WTC11 (cell line): ENCODE measurements around the gene XIAP.

Source experiments
- CREB1 ChIP-seq: sonication (generic); formaldehyde crosslinking; IDR thresholded peaks from 2 replicates; pipeline ENCODE4 v1.8.0; 2023; ENCODE audit warnings: mild to moderate bottlenecking, missing genetic modification reagents
- USF2 ChIP-seq: sonication (generic); formaldehyde crosslinking; IDR thresholded peaks from 2 replicates; pipeline ENCODE4 v1.8.1; 2023; ENCODE audit warnings: mild to moderate bottlenecking, missing genetic modification reagents, moderate library complexity
- ZBTB21 ChIP-seq: sonication (generic); formaldehyde crosslinking; IDR thresholded peaks from 2 replicates; pipeline ENCODE4 v1.8.1; 2023; ENCODE audit warnings: mild to moderate bottlenecking, missing genetic modification reagents, borderline replicate concordance
- TF ChIP-seq, protein P1 (sequence below): fragments of 200-600 bp; IDR thresholded peaks from 2 replicates; pipeline ENCODE4 v1.8.0; 2022; ENCODE audit warnings: antibody characterized with exemption

DNA sequence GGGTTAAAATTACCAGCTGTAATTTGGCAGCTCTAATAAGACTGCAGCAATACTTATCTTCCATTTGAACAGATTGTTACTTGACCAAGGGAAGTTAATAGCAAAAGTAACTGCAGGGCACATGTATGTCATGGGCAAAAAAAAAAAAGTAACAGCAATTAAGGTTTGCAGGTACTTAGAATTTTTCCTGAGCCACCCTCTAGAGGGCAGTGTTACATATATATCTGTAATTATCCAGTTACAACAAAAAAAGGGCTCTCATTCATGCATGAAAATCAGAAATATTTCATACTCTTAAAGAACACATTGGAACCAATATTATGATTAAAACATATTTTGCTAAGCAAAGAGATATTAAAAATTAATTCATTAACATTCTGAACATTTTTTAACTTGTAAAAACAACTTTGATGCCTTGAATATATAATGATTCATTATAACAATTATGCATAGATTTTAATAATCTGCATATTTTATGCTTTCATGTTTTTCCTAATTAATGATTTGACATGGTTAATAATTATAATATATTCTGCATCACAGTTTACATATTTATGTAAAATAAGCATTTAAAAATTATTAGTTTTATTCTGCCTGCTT lies 25.1 kb downstream of the XIAP start:
- TF ChIP-seq, protein P1, sequence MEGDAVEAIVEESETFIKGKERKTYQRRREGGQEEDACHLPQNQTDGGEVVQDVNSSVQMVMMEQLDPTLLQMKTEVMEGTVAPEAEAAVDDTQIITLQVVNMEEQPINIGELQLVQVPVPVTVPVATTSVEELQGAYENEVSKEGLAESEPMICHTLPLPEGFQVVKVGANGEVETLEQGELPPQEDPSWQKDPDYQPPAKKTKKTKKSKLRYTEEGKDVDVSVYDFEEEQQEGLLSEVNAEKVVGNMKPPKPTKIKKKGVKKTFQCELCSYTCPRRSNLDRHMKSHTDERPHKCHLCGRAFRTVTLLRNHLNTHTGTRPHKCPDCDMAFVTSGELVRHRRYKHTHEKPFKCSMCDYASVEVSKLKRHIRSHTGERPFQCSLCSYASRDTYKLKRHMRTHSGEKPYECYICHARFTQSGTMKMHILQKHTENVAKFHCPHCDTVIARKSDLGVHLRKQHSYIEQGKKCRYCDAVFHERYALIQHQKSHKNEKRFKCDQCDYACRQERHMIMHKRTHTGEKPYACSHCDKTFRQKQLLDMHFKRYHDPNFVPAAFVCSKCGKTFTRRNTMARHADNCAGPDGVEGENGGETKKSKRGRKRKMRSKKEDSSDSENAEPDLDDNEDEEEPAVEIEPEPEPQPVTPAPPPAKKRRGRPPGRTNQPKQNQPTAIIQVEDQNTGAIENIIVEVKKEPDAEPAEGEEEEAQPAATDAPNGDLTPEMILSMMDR, result no peak
- TF ChIP-seq USF2 (CRISPR knock-in tag) (no peak), ZBTB21 (no peak), CREB1 (CRISPR knock-in tag) (no peak)
